HG03457 (cell line): ENCODE results near the gene ARTN.

Source experiments
- ATAC-seq: cut with Tn5 transposase; IDR thresholded peaks from one replicate; pipeline ENCODE4 v1.9.1; 2021; ENCODE audit warnings: moderate number of reproducible peaks; ENCODE audit not compliant: unreplicated experiment

Gene ARTN

GRCh38 chr1:43924516-43924915 is 9.1 kb upstream of the ARTN start:
- no peak for ATAC-seq

DNA sequence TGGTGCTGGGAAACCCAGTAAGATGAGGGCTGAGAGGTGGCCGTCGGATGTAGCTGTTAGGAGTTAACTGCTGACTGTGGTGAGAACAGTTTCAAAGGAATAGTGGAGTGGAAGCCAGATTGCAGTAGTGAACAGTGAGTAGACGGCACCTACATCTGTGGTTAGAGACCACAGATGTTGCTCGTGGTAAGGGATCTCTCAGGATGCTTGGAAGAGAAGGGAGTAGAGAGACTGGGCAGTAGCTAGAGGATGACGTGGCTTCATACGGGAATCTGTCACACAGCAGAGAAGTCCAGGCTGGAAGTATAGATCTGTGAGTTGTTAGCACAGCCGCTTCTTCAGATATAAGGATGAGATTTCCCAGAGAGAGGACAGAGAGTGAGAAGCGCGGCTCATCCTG is 7.8 kb upstream of the ARTN start:
- ATAC-seq: no peak

DNA sequence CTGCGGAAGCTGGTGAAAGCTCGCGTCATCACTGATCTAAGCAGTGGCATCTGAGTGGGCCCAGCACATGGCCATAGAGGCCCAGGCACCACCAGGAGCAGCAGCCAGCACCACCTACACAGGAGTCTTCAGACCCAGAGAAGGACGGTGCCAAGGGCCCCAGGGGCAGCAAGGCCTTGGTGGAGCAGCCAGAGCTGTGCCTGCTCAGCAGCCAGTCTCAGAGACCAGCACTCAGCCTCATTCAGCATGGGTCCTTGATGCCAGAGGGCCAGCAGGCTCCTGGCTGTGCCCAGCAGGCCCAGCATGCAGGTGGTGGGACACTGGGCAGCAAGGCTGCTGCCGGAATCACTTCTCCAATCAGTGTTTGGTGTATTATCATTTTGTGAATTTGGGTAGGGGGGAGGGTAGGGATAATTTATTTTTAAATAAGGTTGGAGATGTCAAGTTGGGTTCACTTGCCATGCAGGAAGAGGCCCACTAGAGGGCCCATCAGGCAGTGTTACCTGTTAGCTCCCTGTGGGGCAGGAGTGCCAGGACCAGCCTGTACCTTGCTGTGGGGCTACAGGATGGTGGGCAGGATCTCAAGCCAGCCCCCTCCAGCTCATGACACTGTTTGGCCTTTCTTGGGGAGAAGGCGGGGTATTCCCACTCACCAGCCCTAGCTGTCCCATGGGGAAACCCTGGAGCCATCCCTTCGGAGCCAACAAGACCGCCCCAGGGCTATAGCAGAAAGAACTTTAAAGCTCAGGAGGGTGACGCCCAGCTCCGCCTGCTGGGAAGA is 3.2 kb upstream of the ARTN start:
- no peak for ATAC-seq

- ATAC-seq: no peak
Observed at GRCh38 chr1:43930949-43931275, 2.7 kb upstream of the ARTN start.

GRCh38 chr1:43931711-43932660 is 1.6 kb upstream of the ARTN start:
- ATAC-seq: no peak

DNA sequence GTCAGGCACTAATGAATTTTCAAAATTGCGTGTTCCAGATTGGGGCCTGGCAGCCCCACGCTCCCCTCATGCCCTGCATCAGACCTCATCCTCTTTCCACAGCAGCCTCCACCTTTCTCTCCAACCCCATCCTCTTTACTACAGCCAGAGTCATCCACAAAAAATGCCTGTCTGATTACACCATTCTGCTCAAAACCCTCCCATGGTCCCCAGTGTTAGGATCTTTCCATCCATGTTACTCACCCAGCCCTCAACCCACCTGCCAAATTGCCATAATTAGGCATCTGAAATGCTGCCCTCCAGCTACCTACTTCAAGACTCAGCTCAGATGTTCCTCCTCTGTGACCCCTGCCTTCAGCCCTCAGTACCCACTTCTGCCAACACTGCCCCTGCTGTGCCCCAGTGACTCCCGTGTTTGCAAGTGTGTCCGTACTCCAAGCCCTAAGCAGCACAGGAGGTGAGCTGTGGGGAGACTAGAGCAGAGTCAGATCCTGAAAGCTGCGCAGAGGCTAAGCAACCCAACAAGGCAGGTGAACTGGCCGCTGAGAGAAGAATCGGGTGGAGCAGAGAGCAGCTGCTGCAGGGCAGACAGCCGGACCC is 715 bp upstream of the ARTN start:
- ATAC-seq: no peak

DNA sequence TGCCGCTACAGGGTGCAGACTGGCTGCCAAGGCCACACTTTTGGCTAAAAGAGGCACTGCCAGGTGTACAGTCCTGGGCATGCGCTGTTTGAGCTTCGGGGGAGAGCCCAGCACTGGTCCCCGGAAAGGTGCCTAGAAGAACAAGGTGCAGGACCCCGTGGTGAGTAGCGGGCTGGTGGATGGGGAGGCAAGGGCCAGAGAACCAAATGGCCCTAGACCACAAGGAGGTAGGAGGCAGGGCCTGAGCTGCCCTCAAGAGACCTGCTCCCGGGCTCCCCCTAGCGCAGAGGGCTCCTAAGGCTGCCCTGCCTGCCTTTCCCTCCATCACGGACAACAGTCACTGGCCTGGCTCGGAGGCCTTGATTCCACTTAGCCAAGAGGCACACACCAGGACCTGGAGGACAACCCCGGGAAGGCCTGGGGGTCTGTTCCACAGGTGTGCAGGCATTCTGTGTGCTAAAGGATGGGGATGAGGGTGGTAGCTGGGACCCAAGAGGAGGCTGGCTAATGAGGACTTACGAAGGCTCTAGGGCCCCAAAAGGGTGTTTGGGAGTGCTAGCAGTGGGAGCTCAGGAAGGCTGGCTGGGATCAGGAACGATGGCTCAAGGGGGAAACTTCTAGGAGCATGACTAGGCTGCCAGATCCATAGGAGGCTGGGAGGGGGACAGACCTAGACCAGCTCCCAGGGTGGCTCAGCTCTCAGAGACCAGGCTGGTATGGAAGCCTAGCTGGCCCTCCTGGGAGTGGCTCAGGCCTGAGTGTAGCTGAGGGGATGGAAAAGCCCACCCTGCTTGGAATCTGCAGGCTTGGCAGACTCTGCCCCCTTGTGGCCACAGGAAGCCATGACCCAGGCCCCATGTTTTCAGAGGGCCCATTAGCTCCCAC is 742 bp downstream of the ARTN start:
- ATAC-seq: no peak

DNA sequence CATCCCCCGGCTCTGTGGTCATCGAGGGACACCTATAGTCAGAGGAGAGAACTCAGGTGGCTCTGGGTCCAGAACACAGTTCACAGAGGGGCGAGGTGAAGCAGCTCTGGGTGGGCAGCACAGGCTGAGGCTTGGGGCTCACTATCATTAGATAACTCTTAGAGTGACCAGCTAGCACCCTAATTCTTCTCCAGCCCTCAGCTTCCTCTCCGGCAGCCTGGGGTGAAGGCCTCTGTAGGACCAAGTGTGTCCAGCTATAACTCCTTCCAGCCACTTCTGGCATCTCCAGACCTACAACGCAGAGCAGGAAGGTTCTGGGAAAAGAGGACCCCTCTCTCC is 1.4 kb downstream of the ARTN start:
- ATAC-seq: no peak

- no peak for ATAC-seq
Observed at GRCh38 chr1:43935711-43936427, 2.3 kb downstream of the ARTN start.

DNA sequence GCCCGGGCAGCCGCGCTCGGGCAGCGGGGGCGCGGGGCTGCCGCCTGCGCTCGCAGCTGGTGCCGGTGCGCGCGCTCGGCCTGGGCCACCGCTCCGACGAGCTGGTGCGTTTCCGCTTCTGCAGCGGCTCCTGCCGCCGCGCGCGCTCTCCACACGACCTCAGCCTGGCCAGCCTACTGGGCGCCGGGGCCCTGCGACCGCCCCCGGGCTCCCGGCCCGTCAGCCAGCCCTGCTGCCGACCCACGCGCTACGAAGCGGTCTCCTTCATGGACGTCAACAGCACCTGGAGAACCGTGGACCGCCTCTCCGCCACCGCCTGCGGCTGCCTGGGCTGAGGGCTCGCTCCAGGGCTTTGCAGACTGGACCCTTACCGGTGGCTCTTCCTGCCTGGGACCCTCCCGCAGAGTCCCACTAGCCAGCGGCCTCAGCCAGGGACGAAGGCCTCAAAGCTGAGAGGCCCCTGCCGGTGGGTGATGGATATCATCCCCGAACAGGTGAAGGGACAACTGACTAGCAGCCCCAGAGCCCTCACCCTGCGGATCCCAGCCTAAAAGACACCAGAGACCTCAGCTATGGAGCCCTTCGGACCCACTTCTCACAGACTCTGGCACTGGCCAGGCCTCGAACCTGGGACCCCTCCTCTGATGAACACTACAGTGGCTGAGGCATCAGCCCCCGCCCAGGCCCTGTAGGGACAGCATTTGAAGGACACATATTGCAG is 3.0 kb downstream of the ARTN start:
- ATAC-seq: no peak

GRCh38 chr1:43937179-43937865 is 3.7 kb downstream of the ARTN start:
- no peak for ATAC-seq

DNA sequence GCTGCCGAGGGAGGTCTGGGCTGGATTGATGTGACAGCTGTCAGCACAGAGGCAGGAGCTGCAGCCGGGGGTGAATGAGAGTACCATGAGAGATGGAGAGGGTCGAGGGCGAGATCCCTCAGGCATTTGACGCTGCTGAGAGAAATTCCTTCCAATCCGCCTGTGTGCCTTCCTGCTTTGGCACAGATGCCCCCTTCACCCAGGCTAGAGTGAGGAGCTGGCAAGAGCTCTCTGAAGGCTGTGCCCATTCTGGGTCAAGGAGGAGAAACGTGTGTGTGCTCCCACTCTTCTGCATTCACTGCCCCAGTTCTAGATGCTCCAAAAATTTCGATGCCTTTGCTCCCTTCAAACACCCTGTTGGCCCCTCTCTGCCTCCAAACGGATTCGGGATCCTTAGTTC is 4.8 kb downstream of the ARTN start:
- ATAC-seq: no peak

- ATAC-seq: no peak
Observed at GRCh38 chr1:43938892-43939587, 5.4 kb downstream of the ARTN start.

DNA sequence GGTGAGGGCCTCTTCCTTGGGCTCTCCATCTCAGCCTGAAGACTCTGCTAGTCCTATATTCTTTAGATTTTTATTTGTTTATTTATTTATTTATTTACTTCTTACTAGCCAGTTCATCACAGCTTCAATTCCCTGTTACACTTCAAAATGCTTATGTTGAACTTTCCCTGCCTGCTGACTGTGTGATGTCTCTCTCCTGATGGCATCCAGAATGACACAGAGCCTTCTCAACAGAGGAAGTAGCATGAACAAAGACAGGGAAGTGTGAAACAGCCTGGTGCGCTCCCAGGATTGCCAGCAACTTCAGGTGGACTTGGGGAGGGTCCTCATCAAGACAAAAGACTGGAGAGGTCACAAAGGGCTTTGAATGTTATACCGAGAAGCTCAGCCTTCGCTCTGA is 8.8 kb downstream of the ARTN start:
- ATAC-seq: no peak

- no peak for ATAC-seq
Observed at GRCh38 chr1:43944860-43945259, 11.3 kb downstream of the ARTN start.

- ATAC-seq: no peak
Observed at GRCh38 chr1:43945674-43946235, 12.2 kb downstream of the ARTN start.

DNA sequence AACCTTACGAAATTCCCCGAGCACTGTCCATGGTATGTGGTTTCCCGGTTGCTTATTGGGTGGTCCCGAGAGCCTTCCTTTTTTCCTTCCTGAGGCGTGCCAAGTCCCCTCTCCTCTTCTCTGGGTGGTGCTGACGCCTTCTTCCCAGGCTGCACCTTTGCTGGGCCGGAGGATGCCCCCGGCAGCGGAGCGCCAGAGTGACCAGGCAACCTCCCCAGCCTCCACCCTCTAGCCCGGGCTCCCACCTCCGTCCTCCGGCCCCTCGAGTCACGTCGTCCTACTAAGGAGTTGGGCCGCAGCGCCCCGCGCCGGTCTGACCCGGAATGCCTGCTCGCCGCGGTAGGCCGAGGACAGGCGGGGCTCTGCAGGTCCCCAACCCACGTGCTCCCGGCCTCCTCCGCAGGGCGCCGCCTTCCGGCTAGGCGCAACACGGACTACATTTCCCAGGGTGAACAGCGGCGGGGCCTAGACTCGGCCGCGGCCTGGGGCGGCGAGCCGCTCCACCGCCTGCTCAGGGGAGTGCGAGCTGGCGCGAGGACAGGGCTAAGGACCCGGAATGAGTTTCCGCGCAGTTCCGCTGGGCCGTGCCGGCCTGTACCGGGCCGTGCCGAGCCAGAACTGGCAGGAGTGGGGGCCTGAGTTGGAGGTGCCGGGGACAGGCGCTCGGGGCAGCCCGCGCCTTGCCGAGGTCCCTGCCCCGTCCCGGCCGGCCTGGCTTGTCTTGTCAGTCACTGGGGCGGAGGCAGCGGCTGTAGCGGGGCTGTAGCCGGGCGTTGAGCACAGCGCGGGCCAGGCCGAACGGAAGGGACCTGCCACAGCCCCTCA is 12.8 kb downstream of the ARTN start, which contains the start of gene IPO13:
Gene IPO13 (plus strand): TSS at position 715 of the 825 bp plus-strand sequence. CDS start 651 bp downstream, outside the sequence.
- ATAC-seq: peak; percentile 87
